ENCODE results near the gene QRFP. TPM values are rescaled to one million over a fixed set of nuclear protein-coding genes. Genes with fewer than 3 reads are reported as not detected.
A peak's percentile ranks its signal among the peaks of the same experiment; 100 is the strongest.

The QRFP gene
- total and polyA plus RNA-seq, 2 of the 8 experiments (the other 6 are each of a cell fraction or from before 2014, with no cell fraction given), result not detected

GRCh38 chr9:130854835-130855234 is 41.8 kb downstream of the QRFP start:
- no peak for DNase-seq (ENCODE audit: low read depth in 1 of 2, low spot score in 2 of 2)
- POLR2A ChIA-PET (ENCODE audit: partially characterized antibody), result interaction anchor here (1.2 kb wide), 1 partner anchor 14 kb away, joined by 4 read pairs; no protein-coding TSS in a partner anchor
- no peak overlapping the region for H3K9ac ChIP-seq (replicated peaks in 1 of 4; ENCODE audit: extremely low read depth in 1 of 4, low read depth in 3 of 4, low read length in 3 of 4)
- WGBS, 2 experiments (ENCODE audit: extremely low coverage in 1 of 2, insufficient coverage in 1 of 2, insufficient read length in 1 of 2, insufficient replicate concordance in 2 of 2, low coverage in 1 of 2, low lambda C conversion rate in 2 of 2, missing lambda C conversion rate in 1 of 2), result 92% methylated on average over 9 of the region's 9 CpGs; no CpG with 5 or more reads in 1 of the 2 experiments
- H2BK15ac ChIP-seq (ENCODE audit: low read length), result no peak overlapping the region
- no peak overlapping the region for H2BK12ac ChIP-seq (ENCODE audit: low read depth, low read length)
- H3K79me2 ChIP-seq (ENCODE audit: control insufficient read depth in 1 of 2, insufficient read depth in 2 of 2, low read length in 2 of 2), result peaks cover 2 to 62% of the 10 kb centered on the region in 2 experiments
- H3K23ac ChIP-seq (ENCODE audit: insufficient read length), result no peak overlapping the region
- no peak overlapping the region for H3K4me3 ChIP-seq (ENCODE audit: extremely low read depth in 1 of 4, insufficient read depth in 2 of 4, low read depth in 3 of 4, low read length in 4 of 4)
- 0 out of 7 replicates have a peak, but pooled peaks cover 0 to under 1% (median 0%) of the 10 kb centered on the region in 4 experiments for H3K4me1 ChIP-seq (replicated peaks in 1 of 4; ENCODE audit: control insufficient read depth in 3 of 4, insufficient read depth in 4 of 4, low read length in 3 of 4)
- H4K91ac ChIP-seq (replicated peaks; ENCODE audit: insufficient read length, low read length), result no peak overlapping the region
- H3K9me3 ChIP-seq (ENCODE audit: insufficient read depth in 2 of 2, low read depth in 1 of 2, low read length in 1 of 2), result no peaks in the 10 kb centered on the region
- H3K36me3 ChIP-seq (ENCODE audit: control insufficient read depth in 2 of 4, insufficient read depth in 4 of 4, low read length in 3 of 4), result peaks cover 17 to 35% (median 25%) of the 10 kb centered on the region in 4 experiments
- CTCF ChIA-PET (ENCODE audit: partially characterized antibody), result interaction anchor here (0.7 to 3.8 kb wide), 13 partner anchors 9 to 189 kb away, joined by 3 to 19 read pairs (median 5); no protein-coding TSS in a partner anchor
- TF ChIP-seq MAX (IDR thresholded peaks at IDR 0.05) (no peak), TAF1 (IDR thresholded peaks at IDR 0.05; ENCODE audit: low read depth, low read length) (no peak), CEBPB (IDR thresholded peaks at IDR 0.05; ENCODE audit: low read depth, low read length) (no peak), RAD21 (IDR thresholded peaks at IDR 0.05 in 1 of 2, conservative IDR thresholded peaks at IDR 0.05 in 1 of 2; ENCODE audit: low read depth in 2 of 2, low read length in 2 of 2) (peak in 1 of 2 experiments; percentile 20; a peak in 1 of 4 replicates), CHD2 (IDR thresholded peaks at IDR 0.05; ENCODE audit: low read length) (no peak), TCF12 (IDR thresholded peaks at IDR 0.05; ENCODE audit: low read depth, low read length) (no peak), BACH1 (IDR thresholded peaks at IDR 0.05; ENCODE audit: low read length) (no peak), TAF7 (optimal IDR thresholded peaks at IDR 0.05; ENCODE audit: borderline replicate concordance, low read depth, low read length) (no peak), CTCF (IDR thresholded peaks at IDR 0.05; ENCODE audit: control extremely low read depth in 1 of 3, insufficient read depth in 1 of 3, low read depth in 1 of 3, low read length in 3 of 3) (peak in 2 of 3 experiments; percentile 31 to 32; a peak in 3 of 4 replicates)
- no peak overlapping the region for H2AK5ac ChIP-seq (ENCODE audit: low read depth, low read length)
- no peak overlapping the region for H2BK20ac ChIP-seq (ENCODE audit: low read length)
- H4K5ac ChIP-seq (ENCODE audit: insufficient read length, low read depth, low read length), result no peak overlapping the region
- no peak overlapping the region for H2BK120ac ChIP-seq (replicated peaks; ENCODE audit: low read depth, low read length)
- no peak overlapping the region for H3K56ac ChIP-seq (replicated peaks; ENCODE audit: insufficient read length, low read depth, low read length)
- no peak overlapping the region for H3K18ac ChIP-seq (ENCODE audit: extremely low read depth, low read length)
- no peak for FAIRE-seq
- no peak overlapping the region for H2BK5ac ChIP-seq (ENCODE audit: low read depth, low read length)
- H3K4ac ChIP-seq (replicated peaks; ENCODE audit: insufficient read length, low read depth, low read length), result no peak overlapping the region
- no peak overlapping the region for H2AFZ ChIP-seq (ENCODE audit: low read length)
- H3K4me2 ChIP-seq (ENCODE audit: insufficient read depth in 1 of 2, low read depth in 2 of 2, low read length in 2 of 2), result no peak overlapping the region
- no peak overlapping the region for H3K27ac ChIP-seq (ENCODE audit: low read depth, low read length)
- no peaks in the 10 kb centered on the region for H3K23me2 ChIP-seq (ENCODE audit: low read depth, low read length)
- peaks cover 8% of the 10 kb centered on the region for H3K79me1 ChIP-seq (ENCODE audit: low read depth, low read length)
- no peak overlapping the region for H4K8ac ChIP-seq (ENCODE audit: extremely low read depth, insufficient read depth, low read length)
- no peaks in the 10 kb centered on the region for H3K27me3 ChIP-seq (replicated peaks in 1 of 4; ENCODE audit: control insufficient read depth in 3 of 4, extremely low read depth in 1 of 4, insufficient read depth in 3 of 4, low read length in 3 of 4)
- H4K20me1 ChIP-seq (replicated peaks in 1 of 2; ENCODE audit: control insufficient read depth in 1 of 2, insufficient read depth in 2 of 2, low read length in 2 of 2), result peaks cover 10 to 18% of the 10 kb centered on the region in 2 experiments
- no peak overlapping the region for H3K14ac ChIP-seq (ENCODE audit: insufficient read length)

Measured in H1 (cell line).